Mesenchymal stem cell (in vitro differentiated cells and primary cell): Measurements from ENCODE around the gene ANKRD27.
A peak's percentile ranks its signal among the peaks of the same experiment; 100 is the strongest.

Experiments
- DNase-seq: peaks from one replicate; pipeline ENCODE4 v3.0.0-alpha.2; 2013
- H2AFZ ChIP-seq: one replicate; pipeline ENCODE4 v1.6.1; 2013; ENCODE audit warnings: low read depth, mild to moderate bottlenecking, control low read depth, inconsistent platforms, low read length, moderate library complexity
- H2AK5ac ChIP-seq: 2 replicates; pipeline ENCODE4 v1.6.1; 2013; ENCODE audit warnings: low read length, moderate library complexity, mild to moderate bottlenecking, inconsistent platforms; ENCODE audit not compliant: severe bottlenecking
- H2BK120ac ChIP-seq: one replicate; pipeline ENCODE4 v1.6.1; 2013; ENCODE audit warnings: low read depth, mild to moderate bottlenecking, inconsistent platforms, low read length, moderate library complexity
- H2BK12ac ChIP-seq, 2 experiments: one replicate each; pipeline ENCODE4 v1.6.1; 2013; ENCODE audit warnings: inconsistent platforms in 2 of 2, low read length in 2 of 2, mild to moderate bottlenecking in 2 of 2, moderate library complexity in 2 of 2, control low read depth in 1 of 2
- H2BK15ac ChIP-seq: one replicate; pipeline ENCODE4 v1.6.1; 2013; ENCODE audit warnings: mild to moderate bottlenecking, low read depth, inconsistent platforms; ENCODE audit not compliant: poor library complexity, severe bottlenecking
- H2BK5ac ChIP-seq: 2 replicates; pipeline ENCODE4 v1.6.1; 2013; ENCODE audit warnings: low read depth, mild to moderate bottlenecking, low read length, control low read depth, inconsistent platforms; ENCODE audit not compliant: poor library complexity, severe bottlenecking
- H3K14ac ChIP-seq, 2 experiments: one replicate each; pipeline ENCODE4 v1.6.1; 2013; ENCODE audit warnings: inconsistent platforms in 2 of 2, low read length in 2 of 2, control low read depth in 1 of 2, mild to moderate bottlenecking in 1 of 2, moderate library complexity in 1 of 2
- H3K18ac ChIP-seq, 2 experiments: one replicate each; pipeline ENCODE4 v1.6.1; 2013; ENCODE audit warnings: inconsistent platforms in 2 of 2, low read length in 2 of 2, control low read depth in 1 of 2, low read depth in 1 of 2, mild to moderate bottlenecking in 1 of 2
- H3K23ac ChIP-seq, 2 experiments: one replicate each; pipeline ENCODE4 v1.6.1; 2013; ENCODE audit warnings: inconsistent platforms in 2 of 2, low read length in 2 of 2, mild to moderate bottlenecking in 2 of 2, moderate library complexity in 2 of 2, control low read depth in 1 of 2
- H3K27ac ChIP-seq: 2 replicates; pipeline ENCODE4 v1.5.1; 2013; ENCODE audit warnings: mild to moderate bottlenecking, moderate library complexity, low read length, control low read depth, inconsistent platforms; ENCODE audit not compliant: poor library complexity, severe bottlenecking
- H3K27me3 ChIP-seq, 2 experiments: 2 replicates each; pipeline versions ENCODE4 v1.6.1 to v1.7.0; 2013; ENCODE audit warnings: low read length in 2 of 2, mild to moderate bottlenecking in 2 of 2, moderate library complexity in 2 of 2, control low read depth in 1 of 2, inconsistent platforms in 1 of 2; ENCODE audit not compliant: control insufficient read depth in 1 of 2, insufficient read depth in 1 of 2
- H3K36me3 ChIP-seq, 2 experiments: 2 replicates each; pipeline versions ENCODE4 v1.6.1 to v1.7.0; 2013; ENCODE audit warnings: low read length in 2 of 2, control low read depth in 1 of 2, inconsistent platforms in 1 of 2, low read depth in 1 of 2, mild to moderate bottlenecking in 1 of 2; ENCODE audit not compliant: insufficient read depth in 2 of 2, control insufficient read depth in 1 of 2
- H3K4ac ChIP-seq, 2 experiments: one replicate each; pipeline ENCODE4 v1.6.1; 2013; ENCODE audit warnings: inconsistent platforms in 2 of 2, low read length in 2 of 2, mild to moderate bottlenecking in 2 of 2, moderate library complexity in 2 of 2, control low read depth in 1 of 2, low read depth in 1 of 2
- H3K4me1 ChIP-seq: 2 replicates; pipeline ENCODE4 v1.6.1; 2013; ENCODE audit warnings: low read depth, low read length, control low read depth; ENCODE audit not compliant: control insufficient read depth, insufficient read depth
- H3K4me2 ChIP-seq: 2 replicates; pipeline ENCODE4 v1.6.1; 2013; ENCODE audit warnings: low read length, mild to moderate bottlenecking, inconsistent platforms; ENCODE audit not compliant: poor library complexity, severe bottlenecking
- H3K4me3 ChIP-seq, 2 experiments: 2 replicates each; pipeline versions ENCODE4 v1.5.1 to v1.7.0; 2013; ENCODE audit warnings: low read length in 2 of 2, mild to moderate bottlenecking in 2 of 2, control low read depth in 1 of 2, low read depth in 1 of 2; ENCODE audit not compliant: insufficient read depth in 1 of 2
- H3K79me1 ChIP-seq: replicated peaks from 2 replicates; pipeline ENCODE4 v1.6.1; 2013; ENCODE audit warnings: mild to moderate bottlenecking, control low read depth, low read length, inconsistent platforms; ENCODE audit not compliant: poor library complexity, severe bottlenecking
- H3K9ac ChIP-seq: 2 replicates; pipeline ENCODE4 v1.7.0; 2013; ENCODE audit warnings: mild to moderate bottlenecking, low read length, moderate library complexity
- H3K9me3 ChIP-seq: 2 replicates; pipeline ENCODE4 v1.7.0; 2013; ENCODE audit warnings: mild to moderate bottlenecking, low read length; ENCODE audit not compliant: control insufficient read depth
- H4K8ac ChIP-seq: one replicate; pipeline ENCODE4 v1.6.1; 2013; ENCODE audit warnings: inconsistent platforms, mild to moderate bottlenecking, low read length, moderate library complexity
- H4K91ac ChIP-seq: one replicate; pipeline ENCODE4 v1.6.1; 2013; ENCODE audit warnings: mild to moderate bottlenecking, low read length, inconsistent platforms
- WGBS: methylation state at CpG from one replicate; pipeline ENCODE4 v1.1.7; 2013; ENCODE audit warnings: mixed read lengths; 5-methylcytosine and 5-hydroxymethylcytosine counted together

The ANKRD27 gene

DNA sequence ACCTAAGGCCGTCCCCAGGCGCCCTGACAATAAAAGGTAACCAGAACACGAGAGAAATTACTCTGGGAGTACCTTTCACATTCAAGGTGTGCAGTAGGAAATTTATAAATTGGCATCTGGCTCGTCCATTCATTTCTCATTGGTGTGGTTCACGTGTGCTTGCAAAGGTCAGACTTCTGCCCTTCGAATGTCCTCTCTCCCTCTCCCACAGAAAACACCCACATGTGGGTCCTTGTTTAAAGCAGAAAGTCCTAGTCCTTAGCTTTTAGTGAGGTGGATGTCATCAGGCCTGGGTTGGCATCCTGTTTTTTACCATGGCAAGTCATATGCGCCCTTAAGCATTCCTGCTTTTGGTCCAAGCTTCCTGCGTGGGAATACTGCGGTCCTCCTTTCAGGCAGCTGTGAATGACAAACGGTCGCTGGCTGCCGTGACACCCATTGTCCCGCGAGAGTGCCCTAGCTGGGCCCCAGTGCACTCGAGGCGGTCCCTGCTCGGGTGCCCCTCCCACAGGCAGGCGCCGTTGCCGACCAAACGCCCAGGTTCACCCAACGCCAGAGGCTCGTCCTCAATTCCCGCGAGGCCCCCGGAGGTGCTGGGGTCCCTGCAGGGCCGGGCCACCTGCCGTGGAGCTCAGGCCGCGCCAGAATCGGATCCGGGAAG is 16.4 kb upstream of the ANKRD27 start, which contains the start of gene NUDT19:
Gene NUDT19, plus strand, starts transcription at position 531 of the 661 bp plus-strand sequence. CDS start 140 bp downstream, outside the sequence.
- Histone ChIP-seq H2BK5ac (no peak within 1 kb of the TSS), H2BK120ac (no peak within 1 kb of the TSS), H3K9me3 (no peaks in the 10 kb centered on the region), H3K23ac (peak within 1 kb of the TSS in 1 of 2 experiments; percentile 90), H3K36me3 (peaks cover 4 to 7% of the 10 kb centered on the region in 2 experiments), H4K8ac (peak within 1 kb of the TSS; percentile 95), H3K4me2 (peak within 1 kb of the TSS; percentile 69), H3K79me1 (peaks cover 7% of the 10 kb centered on the region), H3K27me3 (no peaks in the 10 kb centered on the region), H3K27ac (no peak within 1 kb of the TSS), H3K4ac (peak within 1 kb of the TSS; percentile 3 to 92), H3K18ac (peak within 1 kb of the TSS; percentile 63 to 92), H2AK5ac (no peak within 1 kb of the TSS), H3K9ac (peak within 1 kb of the TSS; percentile 90), H3K4me1 (peaks cover 11% of the 10 kb centered on the region), H3K4me3 (peak within 1 kb of the TSS; percentile 71 to 85), H4K91ac (peak within 1 kb of the TSS; percentile 79), H3K14ac (peak within 1 kb of the TSS in 1 of 2 experiments; percentile 99), H2AFZ (peak within 1 kb of the TSS; percentile 54), H2BK12ac (peak within 1 kb of the TSS in 1 of 2 experiments; percentile 86), H2BK15ac (no peak within 1 kb of the TSS)
- peak; percentile 84 for DNase-seq
- WGBS = 14% methylated on average over 30 of the region's 32 CpGs

DNA sequence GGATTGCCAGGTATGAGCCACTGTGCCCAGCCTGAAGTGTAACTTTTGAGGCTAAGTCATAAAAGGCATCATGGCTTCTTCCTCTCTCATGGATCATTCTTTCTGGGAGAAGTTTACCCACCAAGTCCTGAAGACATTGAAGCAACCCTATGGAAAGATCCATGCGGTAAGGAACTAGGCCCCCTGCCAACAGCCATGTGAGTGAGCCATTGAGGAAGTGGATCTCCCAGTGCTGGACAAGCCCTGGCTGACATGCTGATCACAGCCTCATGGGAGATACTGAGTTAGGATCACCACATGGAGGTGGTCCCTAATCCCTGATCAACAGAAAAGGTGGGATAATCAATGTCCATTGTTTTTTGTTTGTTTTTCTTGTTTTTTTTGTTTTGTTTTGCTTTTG is 13.3 kb upstream of the ANKRD27 start:
- Histone ChIP-seq H2BK120ac (no peak overlapping the region), H3K27me3 (no peaks in the 10 kb centered on the region), H2BK12ac (no peak overlapping the region), H4K8ac (no peak overlapping the region), H3K4me1 (peaks cover 11% of the 10 kb centered on the region), H3K27ac (no peak overlapping the region), H3K79me1 (peaks cover 6% of the 10 kb centered on the region), H2BK15ac (no peak overlapping the region), H4K91ac (no peak overlapping the region), H3K9me3 (no peaks in the 10 kb centered on the region), H3K23ac (no peak overlapping the region), H3K4me3 (no peak overlapping the region), H2AFZ (no peak overlapping the region), H2BK5ac (no peak overlapping the region), H3K9ac (no peak overlapping the region), H3K14ac (no peak overlapping the region), H3K18ac (no peak overlapping the region), H2AK5ac (no peak overlapping the region), H3K4me2 (no peak overlapping the region), H3K4ac (no peak overlapping the region), H3K36me3 (peaks cover 4% of the 10 kb centered on the region in 2 experiments)
- DNase-seq = no peak
- WGBS = 94% methylated on average over 1 of the region's 1 CpG

DNA sequence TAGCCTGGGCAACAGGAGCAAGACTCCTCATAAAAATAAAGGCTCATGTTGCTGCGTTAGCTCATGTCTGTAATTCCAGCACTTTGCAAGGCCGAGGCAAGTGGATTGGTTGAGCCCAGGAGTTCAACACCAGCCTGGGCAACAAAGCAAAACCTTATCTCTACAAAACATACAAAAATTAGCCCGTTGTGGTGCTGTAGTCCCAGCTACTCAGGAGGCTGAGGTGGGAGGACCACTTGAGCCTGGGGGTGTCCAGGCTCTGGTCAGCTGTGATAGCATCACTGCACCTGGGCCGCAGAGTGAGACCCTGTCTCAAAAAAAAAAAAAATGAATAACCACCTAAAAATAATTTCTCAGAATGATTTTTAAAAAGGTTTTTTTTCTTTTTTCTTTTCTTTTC is 12.7 kb upstream of the ANKRD27 start:
- Histone ChIP-seq H3K4me3 (no peak overlapping the region), H3K4ac (no peak overlapping the region), H3K27me3 (no peaks in the 10 kb centered on the region), H3K27ac (no peak overlapping the region), H2BK12ac (no peak overlapping the region), H3K9ac (no peak overlapping the region), H4K8ac (no peak overlapping the region), H3K23ac (no peak overlapping the region), H4K91ac (no peak overlapping the region), H3K14ac (no peak overlapping the region), H3K36me3 (peaks cover 4% of the 10 kb centered on the region in 2 experiments), H3K18ac (no peak overlapping the region), H2BK120ac (no peak overlapping the region), H3K79me1 (peaks cover 5% of the 10 kb centered on the region), H3K4me1 (peaks cover 10% of the 10 kb centered on the region), H2BK15ac (no peak overlapping the region), H2AFZ (no peak overlapping the region), H3K9me3 (no peaks in the 10 kb centered on the region), H3K4me2 (no peak overlapping the region), H2AK5ac (no peak overlapping the region), H2BK5ac (no peak overlapping the region)
- DNase-seq = no peak
- 76% methylated on average over 3 of the region's 4 CpGs for WGBS

GRCh38 chr19:32686847-32687475 is 12.0 kb upstream of the ANKRD27 start:
- H3K18ac ChIP-seq = no peak overlapping the region

More at GRCh38 chr19:32686847-32687475, 12.0 kb upstream of the ANKRD27 start:
- H3K9ac ChIP-seq = no peak overlapping the region
- no peak overlapping the region for H4K8ac ChIP-seq
- H4K91ac ChIP-seq = no peak overlapping the region
- H2BK5ac ChIP-seq = no peak overlapping the region
- no peak overlapping the region for H2BK120ac ChIP-seq
- no peak overlapping the region for H3K27ac ChIP-seq
- H2AK5ac ChIP-seq = no peak overlapping the region
- no peak for DNase-seq
- no peaks in the 10 kb centered on the region for H3K9me3 ChIP-seq
- no peaks in the 10 kb centered on the region for H3K27me3 ChIP-seq
- no peak overlapping the region for H2BK15ac ChIP-seq
- 93% methylated on average over 6 of the region's 6 CpGs for WGBS
- H2BK12ac ChIP-seq = no peak overlapping the region
- peaks cover 3% of the 10 kb centered on the region for H3K4me1 ChIP-seq
- no peak overlapping the region for H3K4me2 ChIP-seq
- H3K4me3 ChIP-seq = no peak overlapping the region
- H3K36me3 ChIP-seq = peaks cover 0 to 4% of the 10 kb centered on the region in 2 experiments
- H2AFZ ChIP-seq = no peak overlapping the region
- no peak overlapping the region for H3K23ac ChIP-seq
- no peaks in the 10 kb centered on the region for H3K79me1 ChIP-seq
- no peak overlapping the region for H3K4ac ChIP-seq
- H3K14ac ChIP-seq = no peak overlapping the region
